B cell (primary cell): ENCODE results near the gene HTR7. TPM values are rescaled to one million over a fixed set of nuclear protein-coding genes. Genes with fewer than 3 reads are reported as not detected.

ENCODE experiments used
- ATAC-seq: fragments of 200-7000 bp; cut with Tn5 transposase; one replicate; pipeline ENCODE4 v1.10.0; 2021; ENCODE audit warnings: low read depth, mild to moderate bottlenecking, moderate number of reproducible peaks, moderate library complexity
- CTCF ChIA-PET: fragments of 350-600 bp; sonication (Branson Sonifier 250); formaldehyde crosslinking; loops from one replicate; lab custom pipeline; 2021; ENCODE audit warnings: antibody characterized with exemption, inconsistent platforms; lab: Charles Lee
- POLR2A ChIA-PET: fragments of 350-600 bp; sonication (Branson Sonifier 250); formaldehyde crosslinking; loops from one replicate; lab custom pipeline; 2021; ENCODE audit warnings: antibody characterized with exemption; lab: Charles Lee
- DNase-seq: peaks from one replicate; pipeline ENCODE4 v3.0.0; 2013
- H2AFZ ChIP-seq: 2 replicates; pipeline ENCODE4 v1.6.1; 2012; ENCODE audit warnings: mild to moderate bottlenecking, low read depth, low read length; ENCODE audit not compliant: insufficient read depth, poor library complexity, severe bottlenecking
- H3K27ac ChIP-seq, 2 donors: 1 replicate in 1 of 2; 2 replicates in 1 of 2; pipeline ENCODE4 v1.5.1; 2012 to 2013; ENCODE audit warnings: low read length in 2 of 2, mild to moderate bottlenecking in 2 of 2, moderate library complexity in 1 of 2
- H3K27me3 ChIP-seq, 4 experiments: fragments of 200-600 bp in 1 of 4; sonication (generic) in 1 of 4; replicated peaks in 1 of 4; 1 replicate in 2 of 4; 2 replicates in 2 of 4; pipeline versions ENCODE4 v1.6.1 to v1.7.0; 2013 to 2016; ENCODE audit warnings: low read length in 3 of 4, mild to moderate bottlenecking in 2 of 4, mixed read lengths in 1 of 4, moderate library complexity in 1 of 4; ENCODE audit not compliant: insufficient read depth in 4 of 4, control insufficient read depth in 3 of 4; ENCODE audit errors: control extremely low read depth in 1 of 4
- H3K36me3 ChIP-seq, 2 experiments: replicated peaks in 1 of 2; 1 replicate in 1 of 2; 2 replicates in 1 of 2; pipeline versions ENCODE4 v1.6.1 to v1.7.1; 2013; ENCODE audit warnings: low read length in 1 of 2; ENCODE audit not compliant: insufficient read depth in 2 of 2, control insufficient read depth in 1 of 2; ENCODE audit errors: control extremely low read depth in 1 of 2, extremely low read depth in 1 of 2
- H3K4me1 ChIP-seq, 2 donors: fragments of 200-600 bp in 1 of 2; sonication (generic) in 1 of 2; 1 replicate in 1 of 2; 2 replicates in 1 of 2; pipeline versions ENCODE4 v1.5.1 to v1.6.1; 2013 to 2017; ENCODE audit warnings: low read length in 2 of 2; ENCODE audit not compliant: control insufficient read depth in 2 of 2, insufficient read depth in 2 of 2
- H3K4me2 ChIP-seq: replicated peaks from 2 replicates; pipeline ENCODE3; 2012; ENCODE audit warnings: mild to moderate bottlenecking, low read depth, low read length; ENCODE audit not compliant: poor library complexity, severe bottlenecking
- H3K4me3 ChIP-seq, 5 experiments: fragments of 200-600 bp in 1 of 5; sonication (generic) in 1 of 5; 1 replicate in 3 of 5; 2 replicates in 2 of 5; pipeline versions ENCODE4 v1.5.1 to v1.7.0; 2011 to 2016; ENCODE audit warnings: low read length in 4 of 5, mild to moderate bottlenecking in 4 of 5, low read depth in 2 of 5, control low read depth in 1 of 5, moderate library complexity in 1 of 5; ENCODE audit not compliant: insufficient read depth in 1 of 5; ENCODE audit errors: control extremely low read depth in 1 of 5, extremely low read depth in 1 of 5
- H3K79me2 ChIP-seq: fragments of 200-600 bp; sonication (generic); one replicate; pipeline ENCODE4 v1.6.0; 2016; ENCODE audit warnings: low read length; ENCODE audit not compliant: control insufficient read depth, insufficient read depth
- H3K9ac ChIP-seq: fragments of 200-600 bp; sonication (generic); 2 replicates; pipeline ENCODE4 v1.6.1; 2017; ENCODE audit warnings: mild to moderate bottlenecking, low read length, moderate library complexity
- H3K9me3 ChIP-seq, 3 donors: one replicate each; pipeline versions ENCODE4 v1.6.1 to v1.7.1; 2013; ENCODE audit warnings: low read length in 2 of 3; ENCODE audit not compliant: control insufficient read depth in 2 of 3, insufficient read depth in 1 of 3; ENCODE audit errors: control extremely low read depth in 1 of 3
- H4K20me1 ChIP-seq: 2 replicates; pipeline ENCODE4 v1.6.0; 2012; ENCODE audit warnings: mild to moderate bottlenecking, low read length; ENCODE audit not compliant: insufficient read depth, control insufficient read depth, poor library complexity, severe bottlenecking
- H3K27ac Mint-ChIP-seq: one replicate; pipeline ENCODE4 v1.8.0; 2021; ENCODE audit warnings: mixed read lengths
- H3K27me3 Mint-ChIP-seq: one replicate; pipeline ENCODE4 v1.8.0; 2021; ENCODE audit warnings: mixed read lengths
- H3K4me1 Mint-ChIP-seq: one replicate; pipeline ENCODE4 v1.8.0; 2021; ENCODE audit warnings: mixed read lengths
- H3K4me3 Mint-ChIP-seq: one replicate; pipeline ENCODE4 v1.8.0; 2021; ENCODE audit warnings: mixed read lengths
- H3K9me3 Mint-ChIP-seq: one replicate; pipeline ENCODE4 v1.8.0; 2022; ENCODE audit warnings: mixed read lengths; ENCODE audit not compliant: insufficient read depth
- EZH2 ChIP-seq: IDR thresholded peaks from 2 replicates; pipeline ENCODE4 v1.6.1; 2012; ENCODE audit warnings: borderline replicate concordance, low read depth, mild to moderate bottlenecking, moderate library complexity, low read length; ENCODE audit not compliant: insufficient read depth, poor library complexity, severe bottlenecking
- WGBS: methylation state at CpG from one replicate; pipeline ENCODE4 v1.1.5; 2013; ENCODE audit warnings: missing lambda C conversion rate; ENCODE audit not compliant: insufficient coverage; 5-methylcytosine and 5-hydroxymethylcytosine counted together
- intact Hi-C: fragments of 100-400 bp; cut with micrococcal nuclease; formaldehyde crosslinking; loops from one replicate; pipeline ENCODE4 v1.10.0; 2022
- polyA plus RNA-seq: library from polyadenylated mRNA; depleted of rRNA; stranded (reverse); fragments of >200 nt; gene quantifications from 2 replicates; pipeline ENCODE4 v1.2.3, GENCODE V29; 2012
- total RNA-seq, 2 donors: library from RNA; stranded (reverse); fragments of 120-200 nt in 1 of 2; gene quantifications; 1 replicate in 1 of 2; 2 replicates in 1 of 2; pipeline versions ENCODE4 v1.2.3 to v1.2.4, GENCODE V29; 2013 to 2022
- TF ChIP-seq, protein P1 (sequence below): fragments of 200-600 bp; IDR thresholded peaks from one replicate; pipeline ENCODE4 v1.8.0; 2022; ENCODE audit warnings: antibody characterized with exemption, mild to moderate bottlenecking

HTR7 gene
- total and polyA plus RNA-seq, 2 donors (not counting 1 experiment from before 2014, with no cell fraction given), result 0.03 TPM; not detected in 1

DNA sequence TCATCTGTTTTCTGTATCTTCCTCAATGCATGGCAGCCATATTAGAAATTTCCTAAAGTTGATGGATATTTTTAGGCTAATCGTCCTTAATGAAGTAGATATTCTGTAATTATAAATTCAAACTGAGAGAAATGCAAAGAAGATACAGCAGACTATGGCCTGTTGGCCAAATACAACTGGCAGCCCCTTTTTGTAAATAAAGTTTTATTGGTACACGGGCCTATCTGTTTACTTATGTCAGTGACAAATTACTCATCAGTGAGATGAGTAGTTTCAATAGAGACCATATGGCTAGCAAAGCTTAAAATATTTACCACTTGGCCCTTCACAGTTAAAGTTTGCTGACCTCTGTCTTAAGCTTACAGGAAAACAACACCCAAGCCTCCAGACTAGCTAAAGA, 112.3 kb downstream of the HTR7 start:
- H3K27ac Mint-ChIP-seq, result no peak overlapping the region
- no peaks in the 10 kb centered on the region for H3K9me3 Mint-ChIP-seq
- H3K9me3 ChIP-seq, result no peaks in the 10 kb centered on the region
- H3K27me3 Mint-ChIP-seq, result peaks cover 42% of the 10 kb centered on the region
- H3K79me2 ChIP-seq, result no peaks in the 10 kb centered on the region
- H3K27me3 ChIP-seq, result no peaks in the 10 kb centered on the region
- H3K27ac ChIP-seq, result no peak overlapping the region
- no peaks in the 10 kb centered on the region for H3K36me3 ChIP-seq
- ChIA-PET POLR2A (no interaction called here), CTCF (no interaction called here)
- no peak overlapping the region for H3K4me3 Mint-ChIP-seq
- H3K4me3 ChIP-seq, result no peak overlapping the region
- DNase-seq (no peak), ATAC-seq (no peak)
- no peaks in the 10 kb centered on the region for H4K20me1 ChIP-seq
- intact Hi-C loops, result no loop called here
- TF ChIP-seq, protein P1, sequence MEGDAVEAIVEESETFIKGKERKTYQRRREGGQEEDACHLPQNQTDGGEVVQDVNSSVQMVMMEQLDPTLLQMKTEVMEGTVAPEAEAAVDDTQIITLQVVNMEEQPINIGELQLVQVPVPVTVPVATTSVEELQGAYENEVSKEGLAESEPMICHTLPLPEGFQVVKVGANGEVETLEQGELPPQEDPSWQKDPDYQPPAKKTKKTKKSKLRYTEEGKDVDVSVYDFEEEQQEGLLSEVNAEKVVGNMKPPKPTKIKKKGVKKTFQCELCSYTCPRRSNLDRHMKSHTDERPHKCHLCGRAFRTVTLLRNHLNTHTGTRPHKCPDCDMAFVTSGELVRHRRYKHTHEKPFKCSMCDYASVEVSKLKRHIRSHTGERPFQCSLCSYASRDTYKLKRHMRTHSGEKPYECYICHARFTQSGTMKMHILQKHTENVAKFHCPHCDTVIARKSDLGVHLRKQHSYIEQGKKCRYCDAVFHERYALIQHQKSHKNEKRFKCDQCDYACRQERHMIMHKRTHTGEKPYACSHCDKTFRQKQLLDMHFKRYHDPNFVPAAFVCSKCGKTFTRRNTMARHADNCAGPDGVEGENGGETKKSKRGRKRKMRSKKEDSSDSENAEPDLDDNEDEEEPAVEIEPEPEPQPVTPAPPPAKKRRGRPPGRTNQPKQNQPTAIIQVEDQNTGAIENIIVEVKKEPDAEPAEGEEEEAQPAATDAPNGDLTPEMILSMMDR, result no peak
- TF ChIP-seq EZH2, result no peak
- no peak overlapping the region for H2AFZ ChIP-seq
- whole genome bisulfite sequencing, result no CpG with 5 or more reads among the region's 2 CpGs
- peaks cover 3% of the 10 kb centered on the region for H3K4me1 Mint-ChIP-seq
- H3K9ac ChIP-seq, result no peak overlapping the region
- H3K4me2 ChIP-seq, result no peak overlapping the region
- peaks cover 0 to 6% of the 10 kb centered on the region in 2 donors for H3K4me1 ChIP-seq

DNA sequence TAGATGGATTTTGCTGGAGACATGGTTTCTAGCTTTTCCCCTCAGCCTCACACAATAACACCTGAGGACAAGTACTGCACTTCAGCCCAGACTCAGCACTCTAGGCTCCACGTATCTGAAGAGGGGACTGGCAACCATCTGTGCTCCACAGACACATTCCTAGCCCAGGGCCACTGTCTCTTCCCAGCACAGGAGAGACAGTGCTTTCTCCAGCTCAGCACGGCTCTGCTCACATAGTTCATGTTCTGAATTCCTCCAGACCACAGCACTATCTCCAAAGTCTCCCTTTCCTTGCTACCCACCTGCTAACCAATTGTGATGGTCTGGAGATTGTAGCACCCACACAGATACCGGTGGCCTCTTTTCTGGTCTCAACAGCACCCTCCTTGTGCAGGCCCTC, 114.5 kb downstream of the HTR7 start:
- TF ChIP-seq, protein P1, result no peak
- TF ChIP-seq EZH2, result no peak
- Histone ChIP-seq H3K4me3 (no peak overlapping the region), H2AFZ (no peak overlapping the region), H3K4me2 (no peak overlapping the region), H3K4me1 (no peaks in the 10 kb centered on the region), H3K9me3 (no peaks in the 10 kb centered on the region), H3K79me2 (no peaks in the 10 kb centered on the region), H3K36me3 (no peaks in the 10 kb centered on the region), H3K27me3 (no peaks in the 10 kb centered on the region), H3K27ac (no peak overlapping the region), H4K20me1 (no peaks in the 10 kb centered on the region), H3K9ac (no peak overlapping the region)
- no peak for ATAC-seq
- no peak for DNase-seq
- Mint-ChIP-seq H3K4me1 (no peaks in the 10 kb centered on the region), H3K4me3 (no peak overlapping the region), H3K27ac (no peak overlapping the region), H3K27me3 (peaks cover 30% of the 10 kb centered on the region), H3K9me3 (no peaks in the 10 kb centered on the region)
- CTCF ChIA-PET, result no interaction called here
- POLR2A ChIA-PET, result no interaction called here
- intact Hi-C loops, result no loop called here
- WGBS, result 66% methylated on average over 2 of the region's 3 CpGs
